ENCODE data around the gene PDP2.

The PDP2 gene

DNA sequence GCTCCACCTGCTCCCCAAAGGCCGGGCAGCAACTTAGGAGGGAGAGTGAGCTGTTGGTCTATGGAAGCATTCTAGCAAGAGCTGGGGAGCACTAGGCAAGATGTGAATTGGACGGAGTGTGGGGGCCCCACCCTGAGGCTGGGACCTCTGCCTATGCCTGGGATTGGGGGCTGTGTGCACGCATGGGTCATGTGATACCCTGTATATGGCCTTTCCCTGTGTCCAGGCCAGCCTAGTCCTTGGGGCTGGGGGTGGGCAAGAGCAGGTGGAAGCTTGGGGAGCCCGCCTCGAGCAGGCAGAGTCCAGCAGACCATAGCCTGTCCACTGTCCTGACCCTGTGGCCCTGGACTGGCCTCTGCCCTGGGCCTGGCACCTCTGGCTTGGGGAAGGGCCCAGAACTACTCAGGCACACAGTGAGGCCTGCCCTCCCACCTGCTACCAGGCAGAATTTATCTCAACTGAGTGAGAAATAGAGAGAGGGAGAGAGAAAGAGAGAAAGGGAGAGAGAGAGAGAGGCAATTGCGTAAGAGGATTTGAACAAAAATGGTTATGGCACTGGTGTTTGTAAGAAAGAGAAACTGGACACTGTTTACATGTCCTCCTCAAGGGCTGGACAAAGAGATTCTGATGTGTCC is 19.1 kb downstream of the PDP2 start:
- Mint-ChIP-seq H3K9me3 (no peaks in the 10 kb centered on the region), H3K4me1 (peaks cover 5 to 10% of the 10 kb centered on the region in 2 donors), H3K36me3 (peaks cover 3 to 7% of the 10 kb centered on the region in 2 donors), H3K27me3 (peaks cover 0 to 4% of the 10 kb centered on the region in 2 donors), H3K27ac (peak overlapping the region; percentile 39), H3K4me3 (no peak overlapping the region)
- DNase-seq: no peak
- ATAC-seq (replicated peaks): no peak

- H3K4me1 Mint-ChIP-seq: peaks cover 4 to 7% of the 10 kb centered on the region in 2 donors
- H3K36me3 Mint-ChIP-seq: peaks cover 0 to 4% of the 10 kb centered on the region in 2 donors
- no peak overlapping the region for H3K4me3 Mint-ChIP-seq
- H3K9me3 Mint-ChIP-seq: no peaks in the 10 kb centered on the region
- H3K27ac Mint-ChIP-seq: no peak overlapping the region
- DNase-seq (no peak), ATAC-seq (replicated peaks) (no peak)
- peaks cover 0 to 4% of the 10 kb centered on the region in 2 donors for H3K27me3 Mint-ChIP-seq
These were observed 19.8 kb downstream of the PDP2 start for GRCh38 chr16:66899945-66900710.

DNA sequence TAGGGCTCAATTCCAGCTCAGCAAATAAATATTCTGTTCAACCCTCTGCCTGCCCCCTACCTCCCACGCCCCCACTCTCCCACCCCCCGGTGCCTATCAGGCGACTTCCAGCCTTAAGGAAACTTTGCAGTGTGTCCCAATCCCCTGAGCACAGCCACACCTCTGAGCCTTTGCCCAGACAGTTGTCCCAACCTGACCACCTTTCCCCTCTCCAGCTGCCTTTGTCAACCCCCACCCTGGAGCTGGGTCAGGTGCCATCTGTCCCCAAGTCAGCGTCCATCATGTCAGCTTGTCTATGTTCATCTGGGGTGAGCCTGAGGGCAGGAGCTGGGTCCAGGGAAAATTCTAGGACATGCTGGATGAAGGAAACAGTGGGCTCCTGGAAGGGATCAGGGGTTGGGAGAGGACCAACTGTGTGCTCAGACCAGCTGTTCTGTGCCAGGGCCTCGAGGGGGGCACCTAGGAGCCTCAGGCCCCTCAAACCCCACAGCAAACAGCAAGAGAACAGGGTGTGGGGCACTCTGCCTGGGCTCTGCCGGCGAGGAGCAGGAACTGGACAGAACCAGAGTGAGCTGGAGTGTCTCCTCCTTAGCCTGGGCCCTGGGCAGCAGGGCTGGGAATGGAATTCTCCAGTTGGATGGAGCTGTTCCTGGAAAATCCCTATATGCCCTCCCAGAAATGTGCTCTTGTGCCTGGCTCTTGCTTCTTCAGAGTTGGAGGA is 20.6 kb downstream of the PDP2 start:
- DNase-seq (no peak), ATAC-seq (replicated peaks) (no peak)
- Mint-ChIP-seq H3K4me3 (no peak overlapping the region), H3K27ac (no peak overlapping the region), H3K36me3 (peaks cover 0 to 2% of the 10 kb centered on the region in 2 donors), H3K27me3 (peaks cover 0 to 4% of the 10 kb centered on the region in 2 donors), H3K9me3 (no peaks in the 10 kb centered on the region), H3K4me1 (peaks cover 0 to 2% of the 10 kb centered on the region in 2 donors)

GRCh38 chr16:66901626-66902025 is 21.3 kb downstream of the PDP2 start:
- H3K27ac Mint-ChIP-seq: no peak overlapping the region
- H3K4me3 Mint-ChIP-seq: no peak overlapping the region
- peaks cover 0 to 4% of the 10 kb centered on the region in 2 donors for H3K27me3 Mint-ChIP-seq
- ATAC-seq (replicated peaks): no peak
- no peak for DNase-seq
- no peaks in the 10 kb centered on the region for H3K36me3 Mint-ChIP-seq
- H3K4me1 Mint-ChIP-seq: peaks cover 0 to 2% of the 10 kb centered on the region in 2 donors
- H3K9me3 Mint-ChIP-seq: no peaks in the 10 kb centered on the region

DNA sequence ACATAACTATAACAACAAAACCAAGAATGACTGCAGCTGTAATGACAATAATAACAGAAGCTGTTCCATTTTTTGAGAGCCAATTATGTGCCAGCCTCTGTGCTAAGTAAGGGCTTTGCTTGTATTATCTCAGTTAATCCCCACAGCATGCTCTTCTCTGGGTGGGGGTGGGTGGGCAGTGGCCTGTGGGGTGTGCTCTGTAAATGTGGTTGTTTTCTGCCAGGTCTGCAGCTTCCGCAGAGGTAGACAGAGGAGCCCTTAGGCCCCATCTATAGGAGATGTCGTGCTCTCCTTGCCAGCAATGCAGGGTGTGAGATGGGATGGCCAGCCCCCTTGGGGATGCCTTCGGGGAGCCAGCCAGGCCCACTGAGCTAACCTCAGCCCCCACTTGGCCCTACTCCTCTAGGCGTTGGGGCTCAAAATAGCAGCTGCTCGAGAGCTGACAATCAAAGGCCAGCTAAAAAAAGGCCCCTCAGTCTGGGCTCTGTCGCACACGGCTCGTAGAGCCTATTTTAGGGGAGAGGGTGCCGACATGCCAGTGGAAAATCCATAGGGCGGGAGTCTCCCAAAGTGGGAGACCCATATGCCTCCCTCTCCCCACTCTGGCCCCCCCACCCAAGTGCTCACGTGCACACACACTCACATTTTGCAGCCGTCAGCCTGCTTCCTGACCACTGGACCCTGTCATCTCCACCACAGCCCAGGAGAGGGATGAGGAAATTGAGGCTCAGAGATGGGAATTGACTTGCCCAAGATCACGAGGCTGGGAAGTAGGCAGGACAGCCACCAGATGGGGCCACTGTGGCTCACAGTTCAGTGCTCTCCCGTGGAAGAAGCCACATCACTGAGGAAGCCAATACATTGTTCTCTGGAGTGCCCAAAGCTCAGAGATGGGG is 22.6 kb downstream of the PDP2 start:
- H3K27ac Mint-ChIP-seq: no peak overlapping the region
- H3K36me3 Mint-ChIP-seq: no peaks in the 10 kb centered on the region
- no peak overlapping the region for H3K4me3 Mint-ChIP-seq
- H3K4me1 Mint-ChIP-seq: peaks cover 0 to 2% of the 10 kb centered on the region in 2 donors
- no peak for DNase-seq
- peaks cover 0 to 12% of the 10 kb centered on the region in 2 donors for H3K27me3 Mint-ChIP-seq
- H3K9me3 Mint-ChIP-seq: no peaks in the 10 kb centered on the region
- ATAC-seq (replicated peaks): no peak

GRCh38 chr16:66903544-66904427 is 23.5 kb downstream of the PDP2 start:
- Mint-ChIP-seq H3K4me3 (no peak overlapping the region), H3K4me1 (peaks cover 0 to 2% of the 10 kb centered on the region in 2 donors), H3K27ac (no peak overlapping the region), H3K36me3 (no peaks in the 10 kb centered on the region), H3K27me3 (peaks cover 0 to 17% of the 10 kb centered on the region in 2 donors), H3K9me3 (no peaks in the 10 kb centered on the region)
- no peak for DNase-seq
- no peak for ATAC-seq (replicated peaks)

DNA sequence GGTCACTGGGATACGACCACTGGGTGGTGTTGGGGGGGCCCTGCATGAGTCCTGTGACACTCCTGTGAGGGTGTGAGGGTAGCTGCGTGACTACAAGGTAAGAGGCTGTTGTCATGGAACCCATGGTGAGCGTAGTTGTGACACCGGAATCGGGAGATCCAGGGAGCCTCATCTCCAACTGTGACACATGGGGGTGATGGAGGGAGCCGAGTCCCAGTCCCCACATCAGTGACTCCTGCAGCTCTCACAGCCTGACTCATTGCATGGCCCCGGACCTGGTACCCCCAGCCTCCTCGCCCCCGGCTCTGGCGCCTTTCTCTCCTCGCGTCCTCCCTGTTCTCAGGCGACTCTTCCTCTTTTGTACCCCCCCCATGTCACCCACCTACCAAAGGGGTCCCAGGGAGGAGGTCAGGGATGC is 24.1 kb downstream of the PDP2 start:
- H3K4me1 Mint-ChIP-seq: peaks cover 0 to 2% of the 10 kb centered on the region in 2 donors
- no peaks in the 10 kb centered on the region for H3K36me3 Mint-ChIP-seq
- no peak for DNase-seq
- H3K9me3 Mint-ChIP-seq: no peaks in the 10 kb centered on the region
- H3K4me3 Mint-ChIP-seq: no peak overlapping the region
- H3K27me3 Mint-ChIP-seq: peaks cover 0 to 17% of the 10 kb centered on the region in 2 donors
- ATAC-seq (replicated peaks): no peak
- H3K27ac Mint-ChIP-seq: no peak overlapping the region

DNA sequence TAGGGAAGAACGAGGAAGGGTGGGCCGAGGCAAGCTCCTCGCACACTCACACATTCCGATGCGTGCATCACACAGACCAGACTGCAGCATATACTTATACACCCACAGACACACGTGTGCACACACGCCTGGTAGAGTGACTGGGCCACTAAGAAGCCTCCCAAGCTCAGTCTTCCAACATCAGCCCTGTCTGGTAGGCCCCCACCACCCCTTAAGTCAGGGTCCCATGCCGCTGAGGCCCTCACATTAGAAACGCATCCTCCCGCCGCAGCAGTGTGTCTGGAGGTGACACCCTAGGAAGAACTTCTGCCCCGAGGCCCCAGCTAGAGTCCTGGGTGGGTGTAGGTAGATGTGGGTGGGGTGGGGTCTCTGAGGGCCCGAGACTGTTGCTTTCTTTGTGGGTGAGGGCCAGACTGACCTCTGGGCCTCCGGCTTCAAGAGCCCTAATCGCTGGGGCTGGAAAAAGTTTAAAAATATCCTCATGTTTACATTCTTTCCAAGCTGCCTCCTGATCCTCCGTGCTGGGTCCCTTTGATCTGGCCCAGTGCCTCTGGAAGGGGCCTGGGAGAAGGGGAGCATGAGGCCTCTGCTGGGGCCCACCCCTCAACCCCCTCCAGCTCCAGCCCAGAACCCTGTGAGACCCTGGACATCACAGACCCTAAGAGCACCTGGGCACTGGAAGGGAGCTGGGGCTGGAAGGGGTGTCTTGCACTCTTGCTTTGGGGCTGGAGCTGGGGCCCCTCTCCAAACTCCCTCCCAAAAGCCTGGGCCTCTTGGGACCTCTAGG is 24.7 kb downstream of the PDP2 start:
- Mint-ChIP-seq H3K36me3 (no peaks in the 10 kb centered on the region), H3K4me3 (no peak overlapping the region), H3K9me3 (no peaks in the 10 kb centered on the region), H3K27me3 (peaks cover 5 to 17% of the 10 kb centered on the region in 2 donors), H3K27ac (no peak overlapping the region), H3K4me1 (peaks cover 0 to 2% of the 10 kb centered on the region in 2 donors)
- ATAC-seq (replicated peaks): no peak
- no peak for DNase-seq

DNA sequence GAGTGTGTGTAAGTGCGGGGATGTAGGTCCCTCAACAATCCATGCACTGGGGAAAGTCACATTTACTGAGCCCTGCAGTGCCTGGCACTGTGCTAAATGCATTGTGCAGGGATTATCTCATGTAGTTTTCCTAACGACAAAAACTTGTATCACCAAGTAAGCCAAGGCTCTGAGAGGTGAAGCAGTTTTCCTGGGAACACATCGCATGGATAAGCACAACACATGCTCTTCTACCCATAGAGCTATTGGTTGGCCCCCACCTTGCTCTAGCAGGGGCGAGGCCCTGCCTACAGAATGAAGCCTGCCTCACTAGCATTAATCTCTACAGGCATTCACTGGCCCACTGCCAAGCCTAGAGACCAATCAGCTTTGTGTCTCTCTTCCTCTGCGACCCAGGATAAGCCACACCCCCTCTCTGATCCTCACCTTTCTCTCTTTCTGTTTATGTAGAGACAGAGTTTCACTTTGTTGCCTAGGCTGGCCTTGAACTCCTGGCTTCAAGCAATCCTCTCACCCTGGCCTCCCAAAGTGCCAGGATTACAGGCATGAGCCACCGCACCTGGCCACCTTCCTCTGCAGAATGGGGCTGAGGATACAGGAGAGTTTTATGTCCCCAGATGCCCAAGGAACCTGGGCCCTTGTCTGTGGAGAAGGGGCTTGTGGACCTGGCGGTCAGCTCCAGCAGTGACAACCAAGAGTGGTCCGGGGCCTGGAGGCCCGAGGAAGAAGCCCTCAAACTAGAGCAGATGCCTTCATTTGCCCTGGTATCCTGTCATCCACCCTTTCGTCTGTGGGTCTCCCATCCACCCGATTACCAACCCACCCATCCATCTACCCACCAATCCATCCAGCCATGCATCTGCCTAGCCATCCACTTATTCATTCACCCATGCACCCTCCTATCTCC is 25.6 kb downstream of the PDP2 start:
- H3K27me3 Mint-ChIP-seq: peaks cover 7 to 17% of the 10 kb centered on the region in 2 donors
- DNase-seq: no peak
- no peak overlapping the region for H3K4me3 Mint-ChIP-seq
- no peaks in the 10 kb centered on the region for H3K36me3 Mint-ChIP-seq
- peaks cover 0 to 2% of the 10 kb centered on the region in 2 donors for H3K4me1 Mint-ChIP-seq
- H3K27ac Mint-ChIP-seq: no peak overlapping the region
- ATAC-seq (replicated peaks): no peak
- H3K9me3 Mint-ChIP-seq: no peaks in the 10 kb centered on the region

DNA sequence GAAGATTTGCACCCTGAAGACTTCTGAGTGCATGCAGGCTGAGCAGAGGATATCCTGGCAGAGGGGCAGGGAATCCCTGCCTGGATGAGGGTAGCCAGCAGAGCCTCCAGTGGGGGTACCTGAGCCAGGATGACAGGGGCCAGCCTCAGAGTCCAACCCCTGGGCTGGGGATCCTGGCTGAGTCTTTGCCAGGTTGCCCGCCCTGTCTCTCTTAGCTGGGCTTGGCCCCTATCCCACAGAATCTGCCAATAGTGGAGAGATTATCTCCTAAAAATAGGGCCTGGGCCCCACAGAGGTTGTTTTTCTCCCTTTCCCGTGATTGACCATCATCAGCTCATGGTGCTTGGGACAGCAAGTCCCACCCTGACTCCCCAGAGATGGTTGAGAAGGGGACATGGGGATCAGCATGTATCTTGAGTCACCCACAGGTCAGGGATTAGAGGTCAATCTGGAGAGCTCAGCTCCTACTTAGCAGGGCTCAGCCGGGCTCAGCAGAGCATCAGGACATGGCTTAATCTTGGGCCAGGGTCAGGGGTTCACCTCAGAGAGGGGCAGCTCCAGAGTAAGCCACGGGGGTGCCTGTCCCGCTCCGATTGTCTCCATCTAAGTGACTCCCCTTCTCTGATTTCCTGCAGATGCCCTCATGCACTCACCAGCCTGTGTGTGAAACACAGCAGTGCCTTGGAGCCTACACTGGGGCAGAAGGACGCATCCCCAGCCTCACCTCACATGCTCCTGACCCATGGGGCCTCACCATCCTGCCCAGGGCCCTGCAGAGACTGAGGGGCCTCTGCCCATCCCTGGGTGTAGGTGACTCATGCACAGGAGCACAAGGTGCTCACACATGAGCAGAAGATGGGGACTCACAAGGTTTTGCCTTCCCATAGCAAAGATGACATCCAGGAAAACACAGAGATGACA is 26.9 kb downstream of the PDP2 start:
- Mint-ChIP-seq H3K36me3 (no peaks in the 10 kb centered on the region), H3K27ac (no peak overlapping the region), H3K4me1 (peaks cover 0 to 2% of the 10 kb centered on the region in 2 donors), H3K4me3 (no peak overlapping the region), H3K27me3 (peaks cover 12 to 24% of the 10 kb centered on the region in 2 donors), H3K9me3 (no peaks in the 10 kb centered on the region)
- DNase-seq (no peak), ATAC-seq (replicated peaks) (no peak)

DNA sequence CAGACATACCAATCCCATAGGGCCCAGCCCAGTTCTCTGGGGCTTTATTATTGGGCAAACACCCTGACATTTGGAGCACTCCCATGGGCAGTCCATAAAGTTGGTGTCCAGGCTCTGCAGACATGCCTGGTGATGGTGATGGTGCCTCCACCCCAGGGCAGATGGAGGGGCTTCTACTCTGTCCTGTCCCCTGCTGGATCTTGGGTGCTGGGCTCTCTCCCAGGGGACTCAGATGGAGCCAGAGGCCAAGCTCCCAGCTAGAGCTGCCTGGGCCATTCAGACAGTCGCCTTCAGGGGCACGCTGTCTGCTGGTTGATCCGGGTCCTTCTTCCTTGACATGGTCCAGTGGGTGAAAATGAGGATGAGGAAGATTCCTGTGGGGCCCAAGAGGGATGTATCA is 27.8 kb downstream of the PDP2 start:
- H3K4me1 Mint-ChIP-seq: peaks cover 0 to 2% of the 10 kb centered on the region in 2 donors
- H3K36me3 Mint-ChIP-seq: no peaks in the 10 kb centered on the region
- no peaks in the 10 kb centered on the region for H3K9me3 Mint-ChIP-seq
- H3K27ac Mint-ChIP-seq: no peak overlapping the region
- H3K4me3 Mint-ChIP-seq: no peak overlapping the region
- ATAC-seq (replicated peaks) (no peak), DNase-seq (no peak)
- H3K27me3 Mint-ChIP-seq: peaks cover 12 to 24% of the 10 kb centered on the region in 2 donors

Data from stimulated activated naive B cell treated with anti-CD40 and anti-IgM and Interleukin-4, amounts not matched to agents 10 μg/mL and 1 μg/mL and 100 μg/mL, for 72 hours (primary cell).